ENCODE measurements around the gene DSCAML1. TPM values are rescaled to one million over a fixed set of nuclear protein-coding genes. Genes with fewer than 3 reads are reported as not detected.
A peak's percentile ranks its signal among the peaks of the same experiment; 100 is the strongest.

The DSCAML1 gene
- total RNA-seq, 4 donors from 2014 or later: 2.9 to 5.8 (median 3.3) TPM

DNA sequence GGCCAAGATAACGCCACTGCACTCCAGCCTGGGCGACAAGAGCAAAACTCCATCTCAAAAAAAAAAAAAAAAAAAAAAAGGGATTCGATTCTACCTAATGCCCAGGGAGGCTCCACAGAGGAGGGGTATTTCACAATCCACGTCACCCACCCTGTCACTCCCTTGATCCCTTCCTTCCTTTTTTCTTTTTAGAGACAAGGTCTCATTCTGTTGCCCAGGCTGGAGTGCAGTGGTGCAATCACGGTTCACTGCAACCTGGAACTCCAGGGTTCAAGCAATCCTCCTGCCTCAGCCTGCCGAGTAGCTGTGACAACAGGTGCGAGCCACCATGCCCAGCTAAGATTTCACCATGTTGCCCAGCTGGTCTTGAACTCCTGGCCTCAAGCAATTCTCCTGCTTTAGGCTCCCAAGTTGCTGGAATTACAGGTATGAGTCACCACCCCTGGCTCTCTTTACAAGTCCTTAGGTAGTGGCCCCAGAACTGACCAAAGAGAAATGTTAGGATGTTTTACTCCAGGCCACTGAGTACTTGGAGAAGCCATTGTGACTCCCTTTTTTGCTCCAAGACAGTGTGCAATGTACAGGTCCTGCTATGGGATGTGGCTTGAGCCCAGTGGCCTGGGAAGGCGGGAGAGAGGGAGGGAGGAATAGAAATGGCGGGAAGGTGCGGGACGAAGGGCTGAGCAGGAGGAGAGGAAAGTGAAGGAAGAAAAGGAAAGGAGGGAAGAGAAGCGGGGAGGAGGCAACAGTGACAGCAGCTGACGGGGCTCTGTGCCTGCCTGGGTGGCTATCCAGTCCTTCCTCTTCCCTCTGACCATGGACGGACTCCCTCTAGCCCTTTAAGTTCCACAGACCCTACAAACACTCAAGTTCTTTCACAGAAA, 39.3 kb upstream of the DSCAML1 start:
- Histone ChIP-seq H3K27me3 (no peaks in the 10 kb centered on the region), H3K9me3 (no peaks in the 10 kb centered on the region), H3K4me1 (peaks cover 0 to 15% (median 3%) of the 10 kb centered on the region in 4 donors), H3K27ac (peak overlapping the region in 1 of 4 donors; percentile 4), H3K36me3 (no peaks in the 10 kb centered on the region), H3K4me3 (no peak overlapping the region)
- WGBS, 2 donors (ENCODE audit: low coverage in 1 of 2): 78 to 85% methylated on average over 7 to 14 of the region's 14 CpGs
- TF ChIP-seq POLR2A (IDR thresholded peaks at IDR 0.05) (no peak), POLR2AphosphoS5 (IDR thresholded peaks at IDR 0.05) (no peak), CTCF (IDR thresholded peaks at IDR 0.05) (no peak), EP300 (IDR thresholded peaks at IDR 0.05; ENCODE audit: low read depth) (no peak)
- in situ Hi-C loops (cut with MboI; ENCODE audit: low pct_ligation_motif_present in 1 of 4, low pct_unique_long_range_greater_than_20kb in 1 of 4, low sequenced_read_pairs in 3 of 4): no loop called here
- intact Hi-C loops (cut with DNase I; ENCODE audit: low total_unique reads): no loop called here
- DNase-seq: peak; percentile 4

GRCh38 chr11:117835576-117835975, 38.6 kb upstream of the DSCAML1 start:
- Histone ChIP-seq H3K4me3 (no peak overlapping the region), H3K36me3 (no peaks in the 10 kb centered on the region), H3K9me3 (no peaks in the 10 kb centered on the region), H3K27me3 (no peaks in the 10 kb centered on the region), H3K4me1 (peaks cover 0 to 20% (median 3%) of the 10 kb centered on the region in 4 donors), H3K27ac (no peak overlapping the region)
- in situ Hi-C loops (cut with MboI; ENCODE audit: low pct_ligation_motif_present in 1 of 4, low pct_unique_long_range_greater_than_20kb in 1 of 4, low sequenced_read_pairs in 3 of 4): no loop called here
- TF ChIP-seq POLR2AphosphoS5 (IDR thresholded peaks at IDR 0.05) (no peak), CTCF (IDR thresholded peaks at IDR 0.05) (no peak), EP300 (IDR thresholded peaks at IDR 0.05; ENCODE audit: low read depth) (no peak), POLR2A (IDR thresholded peaks at IDR 0.05) (no peak)
- 80 to 93% methylated on average over 3 to 8 of the region's 8 CpGs for WGBS, 2 donors (ENCODE audit: low coverage in 1 of 2)
- no peak for DNase-seq
- intact Hi-C loops (cut with DNase I; ENCODE audit: low total_unique reads): no loop called here

DNA sequence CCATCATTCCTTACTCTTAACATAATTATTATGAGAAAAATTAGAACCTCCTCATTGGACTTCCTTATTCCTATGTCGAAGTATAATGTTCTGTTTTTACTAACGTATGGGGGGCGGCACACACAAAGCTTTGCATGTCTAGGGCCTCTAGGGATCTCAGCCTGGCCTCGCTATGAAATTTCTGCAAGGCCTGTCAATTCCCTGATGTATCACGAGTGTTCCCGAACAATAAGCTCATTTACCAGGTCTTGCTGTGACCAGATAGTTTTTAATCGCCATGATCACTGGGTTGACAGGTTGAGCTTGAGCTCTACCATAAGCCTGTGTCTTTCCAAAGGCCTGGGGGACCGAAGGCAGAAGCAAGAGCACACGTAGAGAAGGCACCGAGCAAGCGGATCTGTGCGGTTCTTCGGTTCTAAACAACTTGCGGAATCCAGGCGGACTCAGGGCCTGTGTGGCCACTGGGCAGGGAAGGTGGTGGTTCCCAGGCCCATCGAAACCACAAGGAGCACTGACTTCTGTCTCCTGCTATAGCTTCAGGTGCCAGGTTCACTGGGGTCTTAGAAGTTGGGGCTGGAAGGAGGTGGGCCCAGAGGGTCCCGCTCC, 37.9 kb upstream of the DSCAML1 start:
- H3K27ac ChIP-seq: no peak overlapping the region
- peak; percentile 1 for DNase-seq
- intact Hi-C loops (cut with DNase I; ENCODE audit: low total_unique reads): no loop called here
- no peaks in the 10 kb centered on the region for H3K27me3 ChIP-seq
- H3K4me3 ChIP-seq: no peak overlapping the region
- no peaks in the 10 kb centered on the region for H3K9me3 ChIP-seq
- in situ Hi-C loops (cut with MboI; ENCODE audit: low pct_ligation_motif_present in 1 of 4, low pct_unique_long_range_greater_than_20kb in 1 of 4, low sequenced_read_pairs in 3 of 4): no loop called here
- 84 to 88% methylated on average over 10 to 17 of the region's 17 CpGs for WGBS, 2 donors (ENCODE audit: low coverage in 1 of 2)
- no peaks in the 10 kb centered on the region for H3K36me3 ChIP-seq
- TF ChIP-seq EP300 (IDR thresholded peaks at IDR 0.05; ENCODE audit: low read depth) (no peak), POLR2AphosphoS5 (IDR thresholded peaks at IDR 0.05) (no peak), POLR2A (IDR thresholded peaks at IDR 0.05) (no peak)
- H3K4me1 ChIP-seq: peaks cover 0 to 20% (median 3%) of the 10 kb centered on the region in 4 donors

DNA sequence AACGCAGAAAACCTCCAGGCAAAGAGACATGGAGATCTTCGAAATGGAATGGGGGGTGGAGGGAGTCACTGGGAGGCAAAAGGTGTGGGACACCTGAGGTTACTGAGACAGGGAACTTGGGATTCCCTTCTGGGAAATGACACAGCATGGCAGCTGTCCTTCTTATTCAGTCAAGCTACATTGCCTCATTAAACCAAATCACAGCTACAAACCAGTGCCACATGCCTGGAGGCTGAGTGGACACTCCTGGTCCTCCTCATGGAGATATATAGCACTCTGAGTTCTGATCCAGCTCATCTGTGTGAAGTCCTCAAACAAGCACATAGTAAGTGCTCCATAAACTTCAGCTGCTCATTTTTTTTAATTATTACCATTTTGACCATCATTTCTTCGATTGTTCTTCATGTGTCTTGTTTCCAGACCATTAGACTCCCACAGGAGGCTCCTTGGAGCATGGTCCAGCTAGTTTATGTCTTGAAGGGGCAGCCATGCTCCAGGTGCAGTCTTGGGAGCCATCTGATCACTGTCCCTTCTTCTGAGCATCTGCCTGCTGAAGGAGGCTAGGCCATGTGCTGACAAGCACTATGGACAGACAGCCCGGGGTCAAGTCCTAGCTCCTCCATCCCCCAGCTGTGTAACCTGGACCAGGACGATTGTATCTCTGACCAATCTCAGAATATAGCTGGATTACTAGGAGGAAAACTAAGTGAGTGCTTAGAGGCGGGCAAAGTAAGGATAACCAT, 37.2 kb upstream of the DSCAML1 start:
- WGBS, 2 donors (ENCODE audit: low coverage in 1 of 2): 75 to 88% methylated on average over 3 to 6 of the region's 6 CpGs
- H3K36me3 ChIP-seq: no peaks in the 10 kb centered on the region
- H3K4me1 ChIP-seq: peaks cover 0 to 23% (median 3%) of the 10 kb centered on the region in 4 donors
- in situ Hi-C loops (cut with MboI; ENCODE audit: low pct_ligation_motif_present in 1 of 4, low pct_unique_long_range_greater_than_20kb in 1 of 4, low sequenced_read_pairs in 3 of 4) (no loop called here), intact Hi-C loops (cut with DNase I; ENCODE audit: low total_unique reads) (no loop called here)
- TF ChIP-seq POLR2A (IDR thresholded peaks at IDR 0.05) (no peak), EP300 (IDR thresholded peaks at IDR 0.05; ENCODE audit: low read depth) (no peak), CTCF (IDR thresholded peaks at IDR 0.05) (no peak), POLR2AphosphoS5 (IDR thresholded peaks at IDR 0.05) (no peak)
- H3K27me3 ChIP-seq: no peaks in the 10 kb centered on the region
- H3K9me3 ChIP-seq: no peaks in the 10 kb centered on the region
- H3K4me3 ChIP-seq: no peak overlapping the region
- peak overlapping the region; percentile 41 to 45 (median 42) for H3K27ac ChIP-seq
- peak; percentile 4 for DNase-seq
